Loucy (cell line): ENCODE results near the gene MXRA8.

Experiments
- H2AFZ ChIP-seq: fragments of 200-600 bp; sonication (generic); 2 replicates; pipeline ENCODE4 v1.6.0; 2016; ENCODE audit warnings: antibody characterized with exemption, mild to moderate bottlenecking, low read length, moderate library complexity
- H3F3A ChIP-seq: fragments of 200-600 bp; 2 replicates; pipeline ENCODE4 v1.6.0; 2016; ENCODE audit warnings: antibody characterized with exemption, low read depth, mild to moderate bottlenecking
- H3K27me3 ChIP-seq: fragments of 200-600 bp; sonication (generic); 2 replicates; pipeline ENCODE4 v1.6.1; 2014; ENCODE audit warnings: low read length, mild to moderate bottlenecking; ENCODE audit not compliant: insufficient read depth, poor library complexity, severe bottlenecking
- H3K36me3 ChIP-seq: fragments of 200-600 bp; sonication (generic); 2 replicates; pipeline ENCODE4 v1.6.1; 2016; ENCODE audit warnings: low read length; ENCODE audit not compliant: insufficient read depth
- H3K4me1 ChIP-seq: fragments of 200-600 bp; sonication (generic); 2 replicates; pipeline ENCODE4 v1.5.1; 2014; ENCODE audit warnings: low read length, mild to moderate bottlenecking; ENCODE audit not compliant: insufficient read depth, poor library complexity, severe bottlenecking
- H3K4me2 ChIP-seq: fragments of 200-600 bp; sonication (generic); 2 replicates; pipeline ENCODE4 v1.6.0; 2014; ENCODE audit warnings: antibody characterized with exemption, low read length, low read depth, mild to moderate bottlenecking; ENCODE audit not compliant: poor library complexity, severe bottlenecking
- H3K4me3 ChIP-seq: fragments of 200-600 bp; sonication (generic); 2 replicates; pipeline ENCODE4 v1.5.1; 2014; ENCODE audit warnings: low read length, mild to moderate bottlenecking, mixed read lengths; ENCODE audit not compliant: poor library complexity, severe bottlenecking
- H3K79me2 ChIP-seq: fragments of 200-600 bp; sonication (generic); 2 replicates; pipeline ENCODE4 v1.6.1; 2014; ENCODE audit warnings: low read length; ENCODE audit not compliant: insufficient read depth
- H3K9ac ChIP-seq: fragments of 200-600 bp; sonication (generic); 2 replicates; pipeline ENCODE4 v1.6.0; 2014; ENCODE audit warnings: mild to moderate bottlenecking, low read depth, low read length, moderate library complexity; ENCODE audit not compliant: poor library complexity, severe bottlenecking
- H3K9me2 ChIP-seq: fragments of 200-600 bp; sonication (generic); replicated peaks from 2 replicates; pipeline ENCODE4 v1.6.1; 2016; ENCODE audit warnings: low read depth, low read length, mixed read lengths
- H3K9me3 ChIP-seq: fragments of 200-600 bp; sonication (generic); 2 replicates; pipeline ENCODE4 v1.6.1; 2014; ENCODE audit warnings: mild to moderate bottlenecking, antibody characterized with exemption, low read length, low read depth; ENCODE audit not compliant: insufficient read depth
- H4K20me1 ChIP-seq: fragments of 200-600 bp; sonication (generic); 2 replicates; pipeline ENCODE4 v1.6.0; 2014; ENCODE audit warnings: antibody characterized with exemption, low read length, mild to moderate bottlenecking; ENCODE audit not compliant: insufficient read depth, poor library complexity, severe bottlenecking
- CTCF ChIP-seq: fragments of 200-600 bp; sonication (generic); conservative IDR thresholded peaks from 2 replicates; pipeline ENCODE4 v1.5.1; 2014; ENCODE audit warnings: mild to moderate bottlenecking, antibody characterized with exemption, low read length
- EZH2phosphoT487 ChIP-seq: fragments of 200-600 bp; IDR thresholded peaks from 2 replicates; pipeline ENCODE4 v1.6.1; 2018; ENCODE audit warnings: antibody characterized with exemption, mild to moderate bottlenecking, moderate library complexity, borderline replicate concordance

The MXRA8 gene

GRCh38 chr1:1305300-1306069 lies 52.9 kb downstream of the MXRA8 start:
- Histone ChIP-seq H3F3A (no peaks in the 10 kb centered on the region; the same call in 1 of the 2 replicates), H3K4me2 (peak overlapping the region; percentile 85), H3K9me2 (no peaks in the 10 kb centered on the region), H3K9ac (peak overlapping the region; percentile 83), H3K27me3 (no peaks in the 10 kb centered on the region), H3K36me3 (no peaks in the 10 kb centered on the region), H3K9me3 (no peaks in the 10 kb centered on the region), H3K4me1 (peaks cover 30% of the 10 kb centered on the region), H3K79me2 (peaks cover 37% of the 10 kb centered on the region), H3K4me3 (peak overlapping the region; percentile 93), H2AFZ (no peak overlapping the region), H4K20me1 (peaks cover 37% of the 10 kb centered on the region)
- TF ChIP-seq CTCF (no peak), EZH2phosphoT487 (no peak)

DNA sequence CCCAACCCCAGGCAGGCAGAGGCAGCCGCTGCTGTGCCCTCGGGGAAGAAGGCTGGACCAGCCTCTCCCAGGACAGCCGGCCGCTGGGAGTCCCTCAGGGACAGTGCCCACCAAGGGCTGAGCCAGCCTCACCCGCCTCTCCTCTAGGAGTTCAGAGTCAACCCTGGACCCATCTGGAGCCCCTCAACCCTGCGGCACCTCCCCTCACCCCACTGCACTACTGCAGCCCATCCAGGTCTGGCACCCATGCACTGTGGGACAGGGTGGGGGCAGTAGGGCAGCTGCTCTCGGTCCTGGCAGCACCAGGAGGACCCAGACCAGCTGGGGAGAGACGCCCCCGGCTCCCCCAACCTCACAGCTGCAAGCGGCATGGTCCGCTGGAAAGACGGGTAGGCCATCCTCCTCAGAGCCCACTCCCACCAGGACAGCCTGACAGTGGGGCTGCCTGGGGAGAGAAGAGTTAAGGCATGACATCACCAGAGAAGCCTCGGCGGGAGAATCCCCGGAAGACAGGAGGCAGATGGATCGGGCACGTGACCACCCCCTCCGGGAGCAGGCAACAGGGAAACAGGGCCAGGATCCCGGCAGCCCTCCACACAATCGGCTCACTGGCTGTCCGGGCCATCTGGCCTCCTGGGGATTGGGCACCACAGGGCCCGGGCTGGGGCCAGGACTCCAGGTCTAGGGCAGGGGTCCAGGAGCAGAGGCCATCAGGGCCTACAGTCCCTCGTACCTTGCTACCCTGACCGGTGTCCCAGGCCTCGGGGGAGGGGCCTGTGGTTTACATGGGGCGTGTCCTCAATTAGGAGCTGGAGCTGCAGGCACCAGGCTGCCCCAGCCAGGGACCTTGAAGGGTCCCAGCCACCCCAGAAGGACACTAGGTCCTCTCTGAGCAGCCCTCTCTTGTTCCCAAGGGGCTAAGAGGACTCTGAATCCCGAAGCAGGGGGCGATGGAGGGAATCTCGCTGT lies 53.7 kb downstream of the MXRA8 start:
- H3K4me3 ChIP-seq, result peak overlapping the region; percentile 93
- no peaks in the 10 kb centered on the region for H3K9me2 ChIP-seq
- no peaks in the 10 kb centered on the region; the same call in 1 of the 2 replicates for H3F3A ChIP-seq
- H2AFZ ChIP-seq, result no peak overlapping the region
- H3K4me2 ChIP-seq, result peak overlapping the region; percentile 85
- H3K4me1 ChIP-seq, result peaks cover 25% of the 10 kb centered on the region
- peaks cover 33% of the 10 kb centered on the region for H4K20me1 ChIP-seq
- H3K79me2 ChIP-seq, result peaks cover 29% of the 10 kb centered on the region
- no peaks in the 10 kb centered on the region for H3K36me3 ChIP-seq
- H3K27me3 ChIP-seq, result no peaks in the 10 kb centered on the region
- TF ChIP-seq CTCF, result no peak
- TF ChIP-seq EZH2phosphoT487, result no peak
- peak overlapping the region; percentile 83 for H3K9ac ChIP-seq
- no peaks in the 10 kb centered on the region for H3K9me3 ChIP-seq

DNA sequence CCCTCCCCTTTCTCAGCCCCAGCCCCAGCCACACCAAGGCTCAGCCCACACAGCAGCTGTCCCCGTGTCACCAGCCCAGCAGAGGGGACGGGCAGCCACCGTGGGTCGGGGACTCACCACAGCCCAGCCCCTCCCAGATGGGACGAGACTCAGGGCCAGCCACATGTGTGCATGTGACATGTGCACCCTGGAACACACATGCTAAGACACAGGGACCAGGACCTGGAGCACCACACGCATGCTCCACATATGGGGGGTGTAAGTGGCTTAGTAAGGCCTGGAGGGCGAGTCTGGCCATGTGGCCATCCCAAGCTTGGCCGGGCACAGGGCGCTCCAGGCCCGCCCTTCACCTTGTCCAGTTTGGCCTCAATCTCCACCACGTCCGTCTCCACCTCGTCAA lies 54.6 kb downstream of the MXRA8 start:
- Histone ChIP-seq H3K36me3 (no peaks in the 10 kb centered on the region), H3F3A (no peaks in the 10 kb centered on the region; the same call in 1 of the 2 replicates), H3K4me2 (no peak overlapping the region), H3K79me2 (peaks cover 20% of the 10 kb centered on the region), H4K20me1 (peaks cover 24% of the 10 kb centered on the region), H3K9me3 (no peaks in the 10 kb centered on the region), H3K9me2 (no peaks in the 10 kb centered on the region), H3K4me1 (peaks cover 18% of the 10 kb centered on the region), H3K27me3 (no peaks in the 10 kb centered on the region), H2AFZ (no peak overlapping the region), H3K4me3 (no peak overlapping the region), H3K9ac (no peak overlapping the region)
- no peak for TF ChIP-seq EZH2phosphoT487
- no peak for TF ChIP-seq CTCF
